HCT116 (cell line): ENCODE data around the gene ENPP4. TPM values are rescaled to one million over a fixed set of nuclear protein-coding genes. Genes with fewer than 3 reads are reported as not detected.
A peak's percentile ranks its signal among the peaks of the same experiment; 100 is the strongest.

Experiments
- ATAC-seq: fragments of 200-7000 bp; cut with Tn5 transposase; 2 replicates; pipeline ENCODE4 v1.9.1; 2020; ENCODE audit warnings: mild to moderate bottlenecking, moderate library complexity
- BruUV-seq: library from RNA; stranded (reverse); fragments of 400-500 nt; replicated peaks from 2 replicates; lab custom pipeline; 2021; lab: Mats Ljungman, UMichigan
- CTCF ChIA-PET: fragments of 300-600 bp; sonication (Branson Sonifier 250); formaldehyde crosslinking; loops from one replicate; lab custom pipeline; 2021; ENCODE audit warnings: antibody characterized with exemption; lab: Charles Lee
- POLR2A ChIA-PET: fragments of 300-600, 350-600 bp; sonication (Branson Sonifier 250); formaldehyde crosslinking; loops from one replicate; lab custom pipeline; 2021; ENCODE audit warnings: antibody characterized with exemption; lab: Charles Lee
- RAD21 ChIA-PET, 2 experiments: fragments of 300-600 bp; sonication (Branson Sonifier 250); formaldehyde crosslinking; loops; one replicate each; lab custom pipeline; 2023; ENCODE audit warnings: low total read pairs in 2 of 2; ENCODE audit not compliant: uncharacterized antibody in 2 of 2, unreplicated experiment in 2 of 2, low non-redundant PET in 1 of 2; lab: Charles Lee
- DNase-seq: peaks from one replicate; pipeline ENCODE4 v3.0.0-alpha.2; 2010; ENCODE audit warnings: low read depth, low spot score
- H2AFZ ChIP-seq: fragments of 200-600 bp; shearing (Covaris generic), sonication (generic); 2 replicates; pipeline ENCODE4 v1.6.1; 2017; ENCODE audit warnings: low read depth, mixed run types, mixed read lengths, antibody characterized with exemption, low read length; ENCODE audit not compliant: poor library complexity, severe bottlenecking
- H3K27ac ChIP-seq: 2 replicates; pipeline ENCODE4 v1.5.1; 2012; ENCODE audit warnings: low read depth, low read length
- H3K27me3 ChIP-seq: fragments of 200-600 bp; sonication (generic); 2 replicates; pipeline ENCODE4 v1.6.1; 2016; ENCODE audit warnings: mixed run types, low read length, mixed read lengths; ENCODE audit not compliant: insufficient read depth
- H3K36me3 ChIP-seq, 2 experiments: fragments of 200-500 bp in 1 of 2; fragments of 200-600 bp in 1 of 2; sonication (Bioruptor generic) in 1 of 2; sonication (generic) in 1 of 2; 2 replicates each; pipeline versions ENCODE4 v1.5.1 to v1.6.1; 2014 to 2016; ENCODE audit warnings: low read length in 2 of 2, inconsistent platforms in 1 of 2, mixed read lengths in 1 of 2, mixed run types in 1 of 2; ENCODE audit not compliant: insufficient read depth in 2 of 2, control insufficient read depth in 1 of 2
- H3K4me1 ChIP-seq, 2 experiments: fragments of 200-600 bp in 1 of 2; sonication (generic) in 1 of 2; 2 replicates each; pipeline versions ENCODE4 v1.5.1 to v1.6.1; 2012 to 2017; ENCODE audit warnings: low read length in 2 of 2, inconsistent platforms in 1 of 2, mild to moderate bottlenecking in 1 of 2, mixed read lengths in 1 of 2, mixed run types in 1 of 2, moderate library complexity in 1 of 2; ENCODE audit not compliant: insufficient read depth in 2 of 2, control insufficient read depth in 1 of 2
- H3K4me2 ChIP-seq: fragments of 200-600 bp; sonication (generic); 2 replicates; pipeline ENCODE4 v1.6.1; 2017; ENCODE audit warnings: mixed run types, low read length, mixed read lengths
- H3K4me3 ChIP-seq, 2 experiments: fragments of 200-600 bp in 1 of 2; sonication (generic) in 1 of 2; replicated peaks in 1 of 2; 2 replicates each; pipeline ENCODE4 v1.5.1; 2011 to 2016; ENCODE audit warnings: low read length in 2 of 2, control low read depth in 1 of 2, low read depth in 1 of 2, mild to moderate bottlenecking in 1 of 2, mixed read lengths in 1 of 2, mixed run types in 1 of 2
- H3K79me2 ChIP-seq: fragments of 200-600 bp; sonication (generic); 2 replicates; pipeline ENCODE4 v1.6.1; 2017; ENCODE audit warnings: mild to moderate bottlenecking, mixed run types, low read length, moderate library complexity, mixed read lengths; ENCODE audit not compliant: insufficient read depth
- H3K9ac ChIP-seq: fragments of 200-600 bp; sonication (generic); 2 replicates; pipeline ENCODE4 v1.6.1; 2016; ENCODE audit warnings: low read length, mixed read lengths
- H3K9me2 ChIP-seq: fragments of 200-600 bp; sonication (generic), shearing (Covaris generic); 2 replicates; pipeline ENCODE4 v1.6.1; 2017; ENCODE audit warnings: mixed run types, mild to moderate bottlenecking, moderate library complexity; ENCODE audit not compliant: insufficient read depth
- H3K9me3 ChIP-seq, 2 experiments: fragments of 200-500 bp in 1 of 2; fragments of 200-600 bp in 1 of 2; sonication (Bioruptor generic) in 1 of 2; sonication (generic) in 1 of 2; 2 replicates each; pipeline ENCODE4 v1.6.1; 2014 to 2017; ENCODE audit warnings: low read length in 2 of 2, mixed read lengths in 2 of 2, inconsistent platforms in 1 of 2, low read depth in 1 of 2, mild to moderate bottlenecking in 1 of 2, mixed run types in 1 of 2, moderate library complexity in 1 of 2; ENCODE audit not compliant: control insufficient read depth in 1 of 2, insufficient read depth in 1 of 2
- H4K20me1 ChIP-seq: fragments of 200-600 bp; sonication (generic), shearing (Covaris generic); 2 replicates; pipeline ENCODE4 v1.6.1; 2017; ENCODE audit warnings: mixed run types, mild to moderate bottlenecking, moderate library complexity; ENCODE audit not compliant: insufficient read depth
- CBX3 ChIP-seq: IDR thresholded peaks from 2 replicates; pipeline ENCODE4 v1.6.1; 2012; ENCODE audit warnings: low read depth
- CTCF ChIP-seq, 3 experiments: fragments of 200-600 bp in 1 of 3; sonication (generic) in 1 of 3; IDR thresholded peaks in 2 of 3; conservative IDR thresholded peaks in 1 of 3; 2 replicates each; pipeline ENCODE4 v1.5.1; 2012 to 2017; ENCODE audit warnings: low read depth in 2 of 3, low read length in 2 of 3, antibody characterized with exemption in 1 of 3, borderline replicate concordance in 1 of 3, control low read depth in 1 of 3, mild to moderate bottlenecking in 1 of 3, mixed read lengths in 1 of 3, mixed run types in 1 of 3, moderate library complexity in 1 of 3; ENCODE audit not compliant: insufficient read depth in 1 of 3
- EGR1 ChIP-seq: IDR thresholded peaks from 2 replicates; pipeline ENCODE4 v1.6.1; 2012; ENCODE audit warnings: low read depth
- EZH2 ChIP-seq: fragments of 200-600 bp; sonication (generic); IDR thresholded peaks from 2 replicates; pipeline ENCODE4 v1.6.1; 2017; ENCODE audit warnings: antibody characterized with exemption, mixed run types
- EZH2phosphoT487 ChIP-seq: fragments of 200-600 bp; IDR thresholded peaks from 2 replicates; pipeline ENCODE4 v1.6.1; 2018; ENCODE audit warnings: antibody characterized with exemption, borderline replicate concordance
- FOSL1 ChIP-seq: IDR thresholded peaks from 2 replicates; pipeline ENCODE4 v1.6.1; 2012; ENCODE audit warnings: low read depth
- POLR2A ChIP-seq: IDR thresholded peaks from 2 replicates; pipeline ENCODE4 v1.7.0; 2011; ENCODE audit warnings: borderline replicate concordance; ENCODE audit not compliant: insufficient read depth, insufficient read length; ENCODE audit errors: extremely low read depth
- SIN3A ChIP-seq: IDR thresholded peaks from 2 replicates; pipeline ENCODE4 v1.6.1; 2012; ENCODE audit warnings: low read depth
- SP1 ChIP-seq: IDR thresholded peaks from 2 replicates; pipeline ENCODE4 v1.6.1; 2012; ENCODE audit warnings: low read depth
- SRF ChIP-seq: IDR thresholded peaks from 2 replicates; pipeline ENCODE4 v1.6.1; 2012; ENCODE audit warnings: low read depth
- ZFX ChIP-seq: fragments of 450-650 bp; IDR thresholded peaks from 2 replicates; pipeline ENCODE4 v1.6.1; 2017
- intact Hi-C: fragments of 100-400 bp; cut with micrococcal nuclease; formaldehyde crosslinking; loops from 2 replicates; pipeline ENCODE4 v1.10.0; 2022
- total RNA-seq: library from RNA; stranded (reverse); gene quantifications from one replicate; pipeline ENCODE4 v1.2.1, GENCODE V29; 2021; ENCODE audit not compliant: unreplicated experiment
- TF ChIP-seq, protein P1 (sequence below): IDR thresholded peaks from 2 replicates; pipeline ENCODE4 v1.6.1; 2011; ENCODE audit warnings: mild to moderate bottlenecking, low read length, moderate library complexity; ENCODE audit not compliant: insufficient replicate concordance; ENCODE audit errors: extremely low read depth
- TF ChIP-seq, protein P2 (sequence below): IDR thresholded peaks from 2 replicates; pipeline ENCODE4 v1.6.1; 2012; ENCODE audit warnings: low read depth
- TF ChIP-seq, protein P3 (sequence below): IDR thresholded peaks from 2 replicates; pipeline ENCODE4 v1.6.1; 2012
- TF ChIP-seq, protein P4 (sequence below): IDR thresholded peaks from 2 replicates; pipeline ENCODE4 v1.6.1; 2012

ENPP4 gene
- total RNA-seq, 1 experiment from 2014 or later: 9.6 TPM

GRCh38 chr6:46128476-46128875, 1.3 kb upstream of the ENPP4 start (continued):
- TF ChIP-seq, protein P1, sequence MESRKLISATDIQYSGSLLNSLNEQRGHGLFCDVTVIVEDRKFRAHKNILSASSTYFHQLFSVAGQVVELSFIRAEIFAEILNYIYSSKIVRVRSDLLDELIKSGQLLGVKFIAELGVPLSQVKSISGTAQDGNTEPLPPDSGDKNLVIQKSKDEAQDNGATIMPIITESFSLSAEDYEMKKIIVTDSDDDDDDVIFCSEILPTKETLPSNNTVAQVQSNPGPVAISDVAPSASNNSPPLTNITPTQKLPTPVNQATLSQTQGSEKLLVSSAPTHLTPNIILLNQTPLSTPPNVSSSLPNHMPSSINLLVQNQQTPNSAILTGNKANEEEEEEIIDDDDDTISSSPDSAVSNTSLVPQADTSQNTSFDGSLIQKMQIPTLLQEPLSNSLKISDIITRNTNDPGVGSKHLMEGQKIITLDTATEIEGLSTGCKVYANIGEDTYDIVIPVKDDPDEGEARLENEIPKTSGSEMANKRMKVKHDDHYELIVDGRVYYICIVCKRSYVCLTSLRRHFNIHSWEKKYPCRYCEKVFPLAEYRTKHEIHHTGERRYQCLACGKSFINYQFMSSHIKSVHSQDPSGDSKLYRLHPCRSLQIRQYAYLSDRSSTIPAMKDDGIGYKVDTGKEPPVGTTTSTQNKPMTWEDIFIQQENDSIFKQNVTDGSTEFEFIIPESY: no peak

GRCh38 chr6:46129291-46129628, 529 bp upstream of the ENPP4 start:
- Histone ChIP-seq H3K27ac (no peak overlapping the region), H3K9me2 (no peaks in the 10 kb centered on the region), H3K4me1 (peaks cover 3 to 11% of the 10 kb centered on the region in 2 experiments; a peak in 3 of 4 replicates), H3K9me3 (no peaks in the 10 kb centered on the region), H3K79me2 (peaks cover 4% of the 10 kb centered on the region), H4K20me1 (no peaks in the 10 kb centered on the region), H2AFZ (peak overlapping the region; percentile 71), H3K9ac (peak overlapping the region; percentile 70), H3K4me3 (peak overlapping the region; percentile 86 to 92), H3K4me2 (peak overlapping the region; percentile 78), H3K27me3 (no peaks in the 10 kb centered on the region), H3K36me3 (no peaks in the 10 kb centered on the region)
- intact Hi-C loops: no loop called here
- ChIA-PET CTCF (interaction anchor here (1.0 to 1.9 kb wide), 4 partner anchors 26 to 281 kb away, joined by 3 to 8 read pairs (median 4); no protein-coding TSS in a partner anchor), RAD21 (interaction anchor here in 1 of 2 experiments (1.3 kb wide), 1 partner anchor 39 kb away, joined by 3 read pairs; no protein-coding TSS in a partner anchor), POLR2A (interaction anchor here (1.4 kb wide), 1 partner anchor 41 kb away, joined by 5 read pairs; the partner anchor contains the start of gene ENPP5)
- BruUV-seq: TSS peak; percentile 51
- ATAC-seq: no peak; the same call in 1 of the 2 replicates
- no peak for DNase-seq
- TF ChIP-seq POLR2A (no peak), SP1 (no peak), EZH2 (no peak), CBX3 (no peak), EZH2phosphoT487 (no peak), SIN3A (no peak), EGR1 (no peak), FOSL1 (no peak), ZFX (no peak), SRF (no peak), CTCF (IDR thresholded peaks at IDR 0.05 in 2 of 3, conservative IDR thresholded peaks at IDR 0.05 in 1 of 3; ENCODE audit: borderline replicate concordance in 1 of 3, insufficient read depth in 1 of 3, low read depth in 2 of 3, low read length in 2 of 3) (no peak)
- TF ChIP-seq, protein P2, sequence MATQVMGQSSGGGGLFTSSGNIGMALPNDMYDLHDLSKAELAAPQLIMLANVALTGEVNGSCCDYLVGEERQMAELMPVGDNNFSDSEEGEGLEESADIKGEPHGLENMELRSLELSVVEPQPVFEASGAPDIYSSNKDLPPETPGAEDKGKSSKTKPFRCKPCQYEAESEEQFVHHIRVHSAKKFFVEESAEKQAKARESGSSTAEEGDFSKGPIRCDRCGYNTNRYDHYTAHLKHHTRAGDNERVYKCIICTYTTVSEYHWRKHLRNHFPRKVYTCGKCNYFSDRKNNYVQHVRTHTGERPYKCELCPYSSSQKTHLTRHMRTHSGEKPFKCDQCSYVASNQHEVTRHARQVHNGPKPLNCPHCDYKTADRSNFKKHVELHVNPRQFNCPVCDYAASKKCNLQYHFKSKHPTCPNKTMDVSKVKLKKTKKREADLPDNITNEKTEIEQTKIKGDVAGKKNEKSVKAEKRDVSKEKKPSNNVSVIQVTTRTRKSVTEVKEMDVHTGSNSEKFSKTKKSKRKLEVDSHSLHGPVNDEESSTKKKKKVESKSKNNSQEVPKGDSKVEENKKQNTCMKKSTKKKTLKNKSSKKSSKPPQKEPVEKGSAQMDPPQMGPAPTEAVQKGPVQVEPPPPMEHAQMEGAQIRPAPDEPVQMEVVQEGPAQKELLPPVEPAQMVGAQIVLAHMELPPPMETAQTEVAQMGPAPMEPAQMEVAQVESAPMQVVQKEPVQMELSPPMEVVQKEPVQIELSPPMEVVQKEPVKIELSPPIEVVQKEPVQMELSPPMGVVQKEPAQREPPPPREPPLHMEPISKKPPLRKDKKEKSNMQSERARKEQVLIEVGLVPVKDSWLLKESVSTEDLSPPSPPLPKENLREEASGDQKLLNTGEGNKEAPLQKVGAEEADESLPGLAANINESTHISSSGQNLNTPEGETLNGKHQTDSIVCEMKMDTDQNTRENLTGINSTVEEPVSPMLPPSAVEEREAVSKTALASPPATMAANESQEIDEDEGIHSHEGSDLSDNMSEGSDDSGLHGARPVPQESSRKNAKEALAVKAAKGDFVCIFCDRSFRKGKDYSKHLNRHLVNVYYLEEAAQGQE: no peak
- TF ChIP-seq, protein P3, sequence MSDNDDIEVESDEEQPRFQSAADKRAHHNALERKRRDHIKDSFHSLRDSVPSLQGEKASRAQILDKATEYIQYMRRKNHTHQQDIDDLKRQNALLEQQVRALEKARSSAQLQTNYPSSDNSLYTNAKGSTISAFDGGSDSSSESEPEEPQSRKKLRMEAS: no peak
- TF ChIP-seq, protein P1: no peak
- TF ChIP-seq, protein P4, sequence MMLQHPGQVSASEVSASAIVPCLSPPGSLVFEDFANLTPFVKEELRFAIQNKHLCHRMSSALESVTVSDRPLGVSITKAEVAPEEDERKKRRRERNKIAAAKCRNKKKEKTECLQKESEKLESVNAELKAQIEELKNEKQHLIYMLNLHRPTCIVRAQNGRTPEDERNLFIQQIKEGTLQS: no peak
